B cell (primary cell): ENCODE results near the gene CTBS. TPM values are rescaled to one million over a fixed set of nuclear protein-coding genes. Genes with fewer than 3 reads are reported as not detected.

Source experiments
- ATAC-seq: fragments of 200-7000 bp; cut with Tn5 transposase; one replicate; pipeline ENCODE4 v1.10.0; 2021; ENCODE audit warnings: low read depth, mild to moderate bottlenecking, moderate number of reproducible peaks, moderate library complexity
- CTCF ChIA-PET: fragments of 350-600 bp; sonication (Branson Sonifier 250); formaldehyde crosslinking; loops from one replicate; lab custom pipeline; 2021; ENCODE audit warnings: antibody characterized with exemption, inconsistent platforms; lab: Charles Lee
- POLR2A ChIA-PET: fragments of 350-600 bp; sonication (Branson Sonifier 250); formaldehyde crosslinking; loops from one replicate; lab custom pipeline; 2021; ENCODE audit warnings: antibody characterized with exemption; lab: Charles Lee
- DNase-seq: peaks from one replicate; pipeline ENCODE4 v3.0.0; 2013
- H2AFZ ChIP-seq: 2 replicates; pipeline ENCODE4 v1.6.1; 2012; ENCODE audit warnings: mild to moderate bottlenecking, low read depth, low read length; ENCODE audit not compliant: insufficient read depth, poor library complexity, severe bottlenecking
- H3K27ac ChIP-seq, 2 donors: 1 replicate in 1 of 2; 2 replicates in 1 of 2; pipeline ENCODE4 v1.5.1; 2012 to 2013; ENCODE audit warnings: low read length in 2 of 2, mild to moderate bottlenecking in 2 of 2, moderate library complexity in 1 of 2
- H3K27me3 ChIP-seq, 4 experiments: fragments of 200-600 bp in 1 of 4; sonication (generic) in 1 of 4; replicated peaks in 1 of 4; 1 replicate in 2 of 4; 2 replicates in 2 of 4; pipeline versions ENCODE4 v1.6.1 to v1.7.0; 2013 to 2016; ENCODE audit warnings: low read length in 3 of 4, mild to moderate bottlenecking in 2 of 4, mixed read lengths in 1 of 4, moderate library complexity in 1 of 4; ENCODE audit not compliant: insufficient read depth in 4 of 4, control insufficient read depth in 3 of 4; ENCODE audit errors: control extremely low read depth in 1 of 4
- H3K36me3 ChIP-seq, 2 experiments: replicated peaks in 1 of 2; 1 replicate in 1 of 2; 2 replicates in 1 of 2; pipeline versions ENCODE4 v1.6.1 to v1.7.1; 2013; ENCODE audit warnings: low read length in 1 of 2; ENCODE audit not compliant: insufficient read depth in 2 of 2, control insufficient read depth in 1 of 2; ENCODE audit errors: control extremely low read depth in 1 of 2, extremely low read depth in 1 of 2
- H3K4me1 ChIP-seq, 2 donors: fragments of 200-600 bp in 1 of 2; sonication (generic) in 1 of 2; 1 replicate in 1 of 2; 2 replicates in 1 of 2; pipeline versions ENCODE4 v1.5.1 to v1.6.1; 2013 to 2017; ENCODE audit warnings: low read length in 2 of 2; ENCODE audit not compliant: control insufficient read depth in 2 of 2, insufficient read depth in 2 of 2
- H3K4me2 ChIP-seq: replicated peaks from 2 replicates; pipeline ENCODE3; 2012; ENCODE audit warnings: mild to moderate bottlenecking, low read depth, low read length; ENCODE audit not compliant: poor library complexity, severe bottlenecking
- H3K4me3 ChIP-seq, 5 experiments: fragments of 200-600 bp in 1 of 5; sonication (generic) in 1 of 5; 1 replicate in 3 of 5; 2 replicates in 2 of 5; pipeline versions ENCODE4 v1.5.1 to v1.7.0; 2011 to 2016; ENCODE audit warnings: low read length in 4 of 5, mild to moderate bottlenecking in 4 of 5, low read depth in 2 of 5, control low read depth in 1 of 5, moderate library complexity in 1 of 5; ENCODE audit not compliant: insufficient read depth in 1 of 5; ENCODE audit errors: control extremely low read depth in 1 of 5, extremely low read depth in 1 of 5
- H3K79me2 ChIP-seq: fragments of 200-600 bp; sonication (generic); one replicate; pipeline ENCODE4 v1.6.0; 2016; ENCODE audit warnings: low read length; ENCODE audit not compliant: control insufficient read depth, insufficient read depth
- H3K9ac ChIP-seq: fragments of 200-600 bp; sonication (generic); 2 replicates; pipeline ENCODE4 v1.6.1; 2017; ENCODE audit warnings: mild to moderate bottlenecking, low read length, moderate library complexity
- H3K9me3 ChIP-seq, 3 donors: one replicate each; pipeline versions ENCODE4 v1.6.1 to v1.7.1; 2013; ENCODE audit warnings: low read length in 2 of 3; ENCODE audit not compliant: control insufficient read depth in 2 of 3, insufficient read depth in 1 of 3; ENCODE audit errors: control extremely low read depth in 1 of 3
- H4K20me1 ChIP-seq: 2 replicates; pipeline ENCODE4 v1.6.0; 2012; ENCODE audit warnings: mild to moderate bottlenecking, low read length; ENCODE audit not compliant: insufficient read depth, control insufficient read depth, poor library complexity, severe bottlenecking
- H3K27ac Mint-ChIP-seq: one replicate; pipeline ENCODE4 v1.8.0; 2021; ENCODE audit warnings: mixed read lengths
- H3K27me3 Mint-ChIP-seq: one replicate; pipeline ENCODE4 v1.8.0; 2021; ENCODE audit warnings: mixed read lengths
- H3K4me1 Mint-ChIP-seq: one replicate; pipeline ENCODE4 v1.8.0; 2021; ENCODE audit warnings: mixed read lengths
- H3K4me3 Mint-ChIP-seq: one replicate; pipeline ENCODE4 v1.8.0; 2021; ENCODE audit warnings: mixed read lengths
- H3K9me3 Mint-ChIP-seq: one replicate; pipeline ENCODE4 v1.8.0; 2022; ENCODE audit warnings: mixed read lengths; ENCODE audit not compliant: insufficient read depth
- EZH2 ChIP-seq: IDR thresholded peaks from 2 replicates; pipeline ENCODE4 v1.6.1; 2012; ENCODE audit warnings: borderline replicate concordance, low read depth, mild to moderate bottlenecking, moderate library complexity, low read length; ENCODE audit not compliant: insufficient read depth, poor library complexity, severe bottlenecking
- WGBS: methylation state at CpG from one replicate; pipeline ENCODE4 v1.1.5; 2013; ENCODE audit warnings: missing lambda C conversion rate; ENCODE audit not compliant: insufficient coverage; 5-methylcytosine and 5-hydroxymethylcytosine counted together
- intact Hi-C: fragments of 100-400 bp; cut with micrococcal nuclease; formaldehyde crosslinking; loops from one replicate; pipeline ENCODE4 v1.10.0; 2022
- polyA plus RNA-seq: library from polyadenylated mRNA; depleted of rRNA; stranded (reverse); fragments of >200 nt; gene quantifications from 2 replicates; pipeline ENCODE4 v1.2.3, GENCODE V29; 2012
- total RNA-seq, 2 donors: library from RNA; stranded (reverse); fragments of 120-200 nt in 1 of 2; gene quantifications; 1 replicate in 1 of 2; 2 replicates in 1 of 2; pipeline versions ENCODE4 v1.2.3 to v1.2.4, GENCODE V29; 2013 to 2022
- TF ChIP-seq, protein P1 (sequence below): fragments of 200-600 bp; IDR thresholded peaks from one replicate; pipeline ENCODE4 v1.8.0; 2022; ENCODE audit warnings: antibody characterized with exemption, mild to moderate bottlenecking

Gene CTBS
- total and polyA plus RNA-seq, 2 donors (not counting 1 experiment from before 2014, with no cell fraction given): 13.6 to 19.1 TPM

DNA sequence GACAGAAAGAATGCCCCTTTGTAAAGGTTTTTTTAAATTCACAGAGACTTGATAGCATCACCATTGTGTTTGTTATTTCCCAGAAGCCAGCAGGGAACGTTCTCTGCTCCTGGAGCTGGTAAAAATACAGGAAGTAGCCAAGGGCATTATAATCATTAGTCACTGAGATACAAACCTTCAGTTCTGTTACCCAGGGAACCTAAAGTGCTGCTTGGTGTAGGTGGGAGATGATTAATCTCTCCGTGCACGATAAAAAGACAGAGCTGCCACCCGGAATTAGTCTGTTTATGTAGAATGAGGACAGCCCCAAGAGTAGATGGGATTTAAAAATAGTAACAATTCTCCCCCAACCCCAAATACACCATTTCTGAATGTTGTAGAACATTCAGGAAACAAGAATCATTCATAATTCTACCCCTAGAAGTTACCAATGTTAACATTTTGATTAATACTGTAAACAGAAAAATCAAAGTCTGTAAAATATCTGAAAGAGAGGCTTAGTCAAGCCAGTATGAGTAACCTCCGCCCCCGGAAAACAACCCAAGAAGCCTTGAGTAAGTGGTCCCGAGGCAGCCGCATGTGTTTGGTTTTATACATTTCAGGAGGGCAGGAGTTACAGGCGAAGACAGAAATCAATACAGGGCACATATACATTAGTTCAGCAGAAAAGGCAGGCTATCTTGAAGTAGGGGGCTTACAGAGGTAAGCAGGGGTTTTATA lies 45.3 kb upstream of the CTBS start:
- peaks cover under 1% of the 10 kb centered on the region for H3K9me3 Mint-ChIP-seq
- H3K27ac Mint-ChIP-seq: no peak overlapping the region
- peaks cover 6% of the 10 kb centered on the region for H3K27me3 Mint-ChIP-seq
- no peak for DNase-seq
- H3K4me1 Mint-ChIP-seq: peaks cover 6% of the 10 kb centered on the region
- no peak overlapping the region for H3K4me2 ChIP-seq
- H3K27ac ChIP-seq: no peak overlapping the region
- no peak overlapping the region for H3K4me3 ChIP-seq
- H3K27me3 ChIP-seq: peaks cover 0 to 5% (median 0%) of the 10 kb centered on the region in 4 experiments
- H3K4me1 ChIP-seq: peaks cover 0 to 4% of the 10 kb centered on the region in 2 donors
- no peaks in the 10 kb centered on the region for H3K79me2 ChIP-seq
- ATAC-seq: no peak
- H3K9ac ChIP-seq: no peak overlapping the region
- peak overlapping the region; percentile 56 for H3K4me3 Mint-ChIP-seq
- peak overlapping the region; percentile 34 for H2AFZ ChIP-seq
- no peaks in the 10 kb centered on the region for H3K36me3 ChIP-seq
- ChIA-PET POLR2A (interaction anchor here (1.0 kb wide), 1 partner anchor 115 kb away, joined by 3 read pairs; no protein-coding TSS in a partner anchor), CTCF (interaction anchor here (0.6 to 3.5 kb wide), 22 partner anchors 10 to 497 kb away, joined by 3 to 28 read pairs (median 4); partner anchors contain the start of genes CTBS, GNG5, PRKACB and SPATA1)
- no peaks in the 10 kb centered on the region for H4K20me1 ChIP-seq
- no peaks in the 10 kb centered on the region for H3K9me3 ChIP-seq
- intact Hi-C loops: loop anchor here (1.0 to 5.0 kb wide), 6 partner anchors 45 to 715 kb away; partner anchors contain the start of genes CTBS and SSX2IP
- TF ChIP-seq EZH2: no peak
- TF ChIP-seq, protein P1, sequence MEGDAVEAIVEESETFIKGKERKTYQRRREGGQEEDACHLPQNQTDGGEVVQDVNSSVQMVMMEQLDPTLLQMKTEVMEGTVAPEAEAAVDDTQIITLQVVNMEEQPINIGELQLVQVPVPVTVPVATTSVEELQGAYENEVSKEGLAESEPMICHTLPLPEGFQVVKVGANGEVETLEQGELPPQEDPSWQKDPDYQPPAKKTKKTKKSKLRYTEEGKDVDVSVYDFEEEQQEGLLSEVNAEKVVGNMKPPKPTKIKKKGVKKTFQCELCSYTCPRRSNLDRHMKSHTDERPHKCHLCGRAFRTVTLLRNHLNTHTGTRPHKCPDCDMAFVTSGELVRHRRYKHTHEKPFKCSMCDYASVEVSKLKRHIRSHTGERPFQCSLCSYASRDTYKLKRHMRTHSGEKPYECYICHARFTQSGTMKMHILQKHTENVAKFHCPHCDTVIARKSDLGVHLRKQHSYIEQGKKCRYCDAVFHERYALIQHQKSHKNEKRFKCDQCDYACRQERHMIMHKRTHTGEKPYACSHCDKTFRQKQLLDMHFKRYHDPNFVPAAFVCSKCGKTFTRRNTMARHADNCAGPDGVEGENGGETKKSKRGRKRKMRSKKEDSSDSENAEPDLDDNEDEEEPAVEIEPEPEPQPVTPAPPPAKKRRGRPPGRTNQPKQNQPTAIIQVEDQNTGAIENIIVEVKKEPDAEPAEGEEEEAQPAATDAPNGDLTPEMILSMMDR: no peak
- 100% methylated on average over 3 of the region's 9 CpGs for WGBS

DNA sequence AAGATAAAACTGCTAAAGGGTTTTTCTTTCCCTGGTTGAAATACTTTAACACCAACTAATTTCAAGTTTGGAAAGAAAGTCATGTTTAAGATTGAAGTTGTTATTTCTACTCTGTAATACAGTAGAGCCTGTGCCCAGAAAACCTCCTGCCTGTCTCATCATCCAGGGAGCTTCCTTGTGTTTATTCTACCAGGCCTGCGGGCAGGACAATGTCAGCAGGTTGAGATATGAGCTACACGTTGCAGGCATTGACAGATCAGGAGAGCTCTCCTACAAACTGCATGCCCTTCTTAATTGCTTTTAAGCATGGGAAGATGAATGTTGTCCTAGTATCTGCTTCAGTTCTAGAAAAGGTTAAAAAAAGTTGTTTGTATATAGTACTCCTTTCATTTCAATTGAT lies 43.1 kb upstream of the CTBS start:
- Histone ChIP-seq H3K4me3 (no peak overlapping the region), H3K27me3 (peaks cover 0 to 5% (median 0%) of the 10 kb centered on the region in 4 experiments), H3K4me2 (no peak overlapping the region), H3K79me2 (no peaks in the 10 kb centered on the region), H3K9ac (no peak overlapping the region), H3K27ac (no peak overlapping the region), H3K9me3 (peaks cover 0 to 4% (median 1%) of the 10 kb centered on the region in 3 donors), H4K20me1 (no peaks in the 10 kb centered on the region), H2AFZ (no peak overlapping the region), H3K36me3 (no peaks in the 10 kb centered on the region), H3K4me1 (peaks cover 0 to 4% of the 10 kb centered on the region in 2 donors)
- no peak for DNase-seq
- ChIA-PET POLR2A (no interaction called here), CTCF (interaction anchor here (1.0 to 1.7 kb wide), 2 partner anchors 137 to 177 kb away, joined by 3 to 4 read pairs; no protein-coding TSS in a partner anchor)
- Mint-ChIP-seq H3K27me3 (peaks cover 6% of the 10 kb centered on the region), H3K4me1 (peaks cover 6% of the 10 kb centered on the region), H3K27ac (no peak overlapping the region), H3K9me3 (peaks cover 2% of the 10 kb centered on the region), H3K4me3 (no peak overlapping the region)
- no CpG with 5 or more reads among the region's 2 CpGs for WGBS
- intact Hi-C loops: no loop called here
- ATAC-seq: no peak
- TF ChIP-seq, protein P1: no peak
- TF ChIP-seq EZH2: no peak
